H9 (cell line): Measurements from ENCODE around the gene FAM161B. TPM values are rescaled to one million over a fixed set of nuclear protein-coding genes. Genes with fewer than 3 reads are reported as not detected.

ENCODE experiments used
- DNase-seq: peaks from one replicate; pipeline ENCODE4 v3.0.0-alpha.2; 2017
- H2AFZ ChIP-seq: one replicate; pipeline ENCODE4 v1.6.1; 2013; ENCODE audit warnings: mild to moderate bottlenecking, low read length, control low read depth, moderate library complexity
- H2AK5ac ChIP-seq: 2 replicates; pipeline ENCODE4 v1.6.1; 2013; ENCODE audit warnings: low read length, control low read depth, mixed read lengths; ENCODE audit not compliant: insufficient read length
- H2BK120ac ChIP-seq: one replicate; pipeline ENCODE4 v1.6.1; 2013; ENCODE audit warnings: low read depth, mild to moderate bottlenecking, low read length, control low read depth, inconsistent platforms; ENCODE audit not compliant: poor library complexity, severe bottlenecking
- H2BK12ac ChIP-seq: 2 replicates; pipeline ENCODE4 v1.6.1; 2013; ENCODE audit warnings: low read length, control low read depth, mixed read lengths, low read depth; ENCODE audit not compliant: insufficient read length
- H2BK15ac ChIP-seq: 2 replicates; pipeline ENCODE4 v1.6.1; 2013; ENCODE audit warnings: low read depth, low read length, control low read depth
- H2BK20ac ChIP-seq: one replicate; pipeline ENCODE4 v1.6.1; 2013; ENCODE audit warnings: low read depth, mild to moderate bottlenecking, low read length, control low read depth, inconsistent platforms; ENCODE audit not compliant: poor library complexity, severe bottlenecking
- H2BK5ac ChIP-seq: 2 replicates; pipeline ENCODE4 v1.6.1; 2013; ENCODE audit warnings: low read length, control low read depth, mixed read lengths; ENCODE audit not compliant: insufficient read length
- H3K14ac ChIP-seq: 2 replicates; pipeline ENCODE4 v1.6.1; 2013; ENCODE audit warnings: low read length, control low read depth; ENCODE audit not compliant: insufficient read depth
- H3K18ac ChIP-seq: 2 replicates; pipeline ENCODE4 v1.6.1; 2013; ENCODE audit warnings: low read depth, mild to moderate bottlenecking, mixed read lengths, low read length, control low read depth; ENCODE audit not compliant: insufficient read length
- H3K23ac ChIP-seq: 2 replicates; pipeline ENCODE4 v1.6.1; 2013; ENCODE audit warnings: low read length, control low read depth, mixed read lengths, low read depth; ENCODE audit not compliant: insufficient read length
- H3K23me2 ChIP-seq: 2 replicates; pipeline ENCODE4 v1.6.1; 2013; ENCODE audit warnings: low read depth, mild to moderate bottlenecking, mixed read lengths, low read length, control low read depth; ENCODE audit not compliant: insufficient read length, poor library complexity, severe bottlenecking
- H3K27ac ChIP-seq: 2 replicates; pipeline ENCODE4 v1.5.1; 2013; ENCODE audit warnings: low read length, control low read depth, mixed read lengths, low read depth; ENCODE audit not compliant: insufficient read length
- H3K27me3 ChIP-seq: 2 replicates; pipeline ENCODE4 v1.6.1; 2013; ENCODE audit warnings: low read length, control low read depth, inconsistent platforms; ENCODE audit not compliant: insufficient read depth
- H3K4ac ChIP-seq: 2 replicates; pipeline ENCODE4 v1.6.1; 2013; ENCODE audit warnings: low read depth, mild to moderate bottlenecking, control low read depth, inconsistent platforms, low read length, moderate library complexity
- H3K4me1 ChIP-seq: 2 replicates; pipeline ENCODE4 v1.6.1; 2013; ENCODE audit warnings: low read length, control low read depth, inconsistent platforms; ENCODE audit not compliant: insufficient read depth
- H3K4me2 ChIP-seq: 2 replicates; pipeline ENCODE4 v1.6.1; 2013; ENCODE audit warnings: low read length, control low read depth, mixed read lengths; ENCODE audit not compliant: insufficient read length, insufficient read depth
- H3K56ac ChIP-seq: 2 replicates; pipeline ENCODE4 v1.6.1; 2013; ENCODE audit warnings: low read depth, mild to moderate bottlenecking, mixed read lengths, low read length, control low read depth; ENCODE audit not compliant: insufficient read length
- H3K79me1 ChIP-seq: 2 replicates; pipeline ENCODE4 v1.6.1; 2013; ENCODE audit warnings: low read depth, mild to moderate bottlenecking, moderate library complexity, low read length, control low read depth, inconsistent platforms; ENCODE audit not compliant: insufficient read depth, poor library complexity, severe bottlenecking
- H3K79me2 ChIP-seq: 2 replicates; pipeline ENCODE4 v1.6.1; 2013; ENCODE audit warnings: low read length, control low read depth, inconsistent platforms; ENCODE audit not compliant: insufficient read depth
- H3K9ac ChIP-seq: 2 replicates; pipeline ENCODE4 v1.6.1; 2013; ENCODE audit warnings: low read length, control low read depth, mixed read lengths; ENCODE audit not compliant: insufficient read length; ENCODE audit errors: extremely low read depth
- H3K9me3 ChIP-seq: one replicate; pipeline ENCODE4 v1.6.1; 2013; ENCODE audit warnings: low read depth, low read length, inconsistent platforms; ENCODE audit not compliant: control insufficient read depth
- H3T11ph ChIP-seq: one replicate; pipeline ENCODE4 v1.6.1; 2013; ENCODE audit warnings: mild to moderate bottlenecking, low read length, control low read depth, inconsistent platforms
- H4K20me1 ChIP-seq: one replicate; pipeline ENCODE4 v1.6.1; 2013; ENCODE audit not compliant: control insufficient read depth, insufficient read length, insufficient read depth
- H4K5ac ChIP-seq: 2 replicates; pipeline ENCODE4 v1.6.1; 2013; ENCODE audit warnings: low read depth, mild to moderate bottlenecking, mixed read lengths, low read length, control low read depth; ENCODE audit not compliant: insufficient read length
- H4K8ac ChIP-seq: replicated peaks from 2 replicates; pipeline ENCODE4 v1.6.1; 2013; ENCODE audit warnings: low read length, control low read depth, mixed read lengths, low read depth; ENCODE audit not compliant: insufficient read length
- H4K91ac ChIP-seq: 2 replicates; pipeline ENCODE4 v1.6.1; 2013; ENCODE audit warnings: low read depth, mild to moderate bottlenecking, moderate library complexity, mixed read lengths, low read length, control low read depth; ENCODE audit not compliant: insufficient read length
- H3K27ac Mint-ChIP-seq, 3 experiments: 2 replicates in 2 of 3; 3 replicates in 1 of 3; pipeline ENCODE4 v1.8.0; 2020 to 2021; ENCODE audit warnings: mixed read lengths in 3 of 3, mild to moderate bottlenecking in 1 of 3, moderate library complexity in 1 of 3
- H3K27me3 Mint-ChIP-seq: 2 replicates; pipeline ENCODE4 v1.8.0; 2021; ENCODE audit warnings: low read depth, mild to moderate bottlenecking, moderate library complexity, mixed read lengths
- H3K36me3 Mint-ChIP-seq, 3 experiments: 2 replicates in 2 of 3; 3 replicates in 1 of 3; pipeline ENCODE4 v1.8.0; 2020 to 2021; ENCODE audit warnings: low read depth in 3 of 3, mixed read lengths in 3 of 3; ENCODE audit not compliant: insufficient read depth in 1 of 3
- H3K4me1 Mint-ChIP-seq, 2 experiments: 2 replicates each; pipeline ENCODE4 v1.8.0; 2020; ENCODE audit warnings: mixed read lengths in 2 of 2
- H3K4me3 Mint-ChIP-seq, 2 experiments: 2 replicates in 1 of 2; 3 replicates in 1 of 2; pipeline ENCODE4 v1.8.0; 2020 to 2021; ENCODE audit warnings: mild to moderate bottlenecking in 2 of 2, mixed read lengths in 2 of 2, moderate library complexity in 1 of 2
- H3K9me3 Mint-ChIP-seq, 2 experiments: 2 replicates in 1 of 2; 3 replicates in 1 of 2; pipeline ENCODE4 v1.8.0; 2020; ENCODE audit warnings: mild to moderate bottlenecking in 2 of 2, mixed read lengths in 2 of 2, moderate library complexity in 1 of 2
- CTCF ChIP-seq: fragments of 200-600 bp; sonication (generic); conservative IDR thresholded peaks from 3 replicates; pipeline ENCODE4 v1.8.0; 2021; ENCODE audit warnings: antibody characterized with exemption, mild to moderate bottlenecking
- WGBS: extraction: QIAGEN DNeasy Blood & Tissue Kit; methylation state at CpG from one replicate; pipeline ENCODE4 v1.1.7; 2013; ENCODE audit warnings: missing lambda C conversion rate, low lambda C conversion rate, mixed read lengths; ENCODE audit not compliant: insufficient read length; ENCODE audit errors: extremely low coverage; 5-methylcytosine and 5-hydroxymethylcytosine counted together
- total RNA-seq: library from RNA; stranded (reverse); gene quantifications from 2 replicates; pipeline ENCODE4 v1.2.1, GENCODE V29; 2021

The FAM161B gene
- total RNA-seq, 1 experiment from 2014 or later, result 0.92 TPM

- H3K4me3 Mint-ChIP-seq, result no peak overlapping the region
- H4K20me1 ChIP-seq, result no peaks in the 10 kb centered on the region
- no peak overlapping the region for H3K4me2 ChIP-seq
- H3K27ac ChIP-seq, result no peak overlapping the region
- no peak overlapping the region for H3K56ac ChIP-seq
- H3K4ac ChIP-seq, result no peak overlapping the region
- no peak overlapping the region for H2BK20ac ChIP-seq
- no peak overlapping the region for H2BK15ac ChIP-seq
- no peak overlapping the region for H2AK5ac ChIP-seq
- TF ChIP-seq CTCF, result no peak
- no peaks in the 10 kb centered on the region for H3K27me3 ChIP-seq
- H3K79me2 ChIP-seq, result peaks cover 10% of the 10 kb centered on the region; the same call in 1 of the 2 replicates
- no peak overlapping the region for H3K9ac ChIP-seq
- H4K5ac ChIP-seq, result no peak overlapping the region
- H3K9me3 Mint-ChIP-seq, result no peaks in the 10 kb centered on the region
- H3T11ph ChIP-seq, result no peak overlapping the region
- no peak for DNase-seq
- no peak overlapping the region for H4K8ac ChIP-seq
- no peak overlapping the region for H3K18ac ChIP-seq
- H3K23me2 ChIP-seq, result peaks cover 13% of the 10 kb centered on the region
- peaks cover 19 to 21% of the 10 kb centered on the region in 2 experiments for H3K4me1 Mint-ChIP-seq
- H3K27ac Mint-ChIP-seq, result peak overlapping the region in 2 of 3 experiments; percentile 34 to 68; a peak in 4 of 7 replicates
- no peaks in the 10 kb centered on the region for H3K27me3 Mint-ChIP-seq
- H2AFZ ChIP-seq, result no peak overlapping the region
- H4K91ac ChIP-seq, result no peak overlapping the region
- H3K14ac ChIP-seq, result no peak overlapping the region
- WGBS, result no CpG with 5 or more reads among the region's 5 CpGs
- H2BK120ac ChIP-seq, result no peak overlapping the region
- H3K4me1 ChIP-seq, result no peaks in the 10 kb centered on the region
- no peak overlapping the region for H2BK12ac ChIP-seq
- no peak overlapping the region for H2BK5ac ChIP-seq
- H3K23ac ChIP-seq, result no peak overlapping the region
- H3K79me1 ChIP-seq, result peaks cover 6% of the 10 kb centered on the region
- no peaks in the 10 kb centered on the region for H3K9me3 ChIP-seq
- H3K36me3 Mint-ChIP-seq, result peaks cover 5 to 15% (median 13%) of the 10 kb centered on the region in 3 experiments; a peak in 6 of 7 replicates
These were observed 60.5 kb downstream of the FAM161B start for GRCh38 chr14:73889376-73889775.
